Vagina (tissue), 2 donors: Measurements from ENCODE around the gene RAB5B. TPM values are rescaled to one million over a fixed set of nuclear protein-coding genes. Genes with fewer than 3 reads are reported as not detected.

Source experiments
- DNase-seq, 2 donors: peaks; one replicate each; pipeline ENCODE4 v3.0.0-alpha.2; 2017; ENCODE audit errors: extremely low spot score in 2 of 2
- H3K27ac ChIP-seq: fragments of 200-600 bp; sonication (generic); one replicate; pipeline ENCODE4 v1.5.1; 2019
- H3K27me3 ChIP-seq: fragments of 200-600 bp; sonication (generic); one replicate; pipeline ENCODE4 v1.5.1; 2019
- H3K36me3 ChIP-seq, 2 donors: fragments of 200-600 bp; sonication (generic); one replicate each; pipeline ENCODE4 v1.5.1; 2017 to 2019
- H3K4me1 ChIP-seq: fragments of 200-600 bp; sonication (generic); one replicate; pipeline ENCODE4 v1.5.1; 2019
- H3K4me3 ChIP-seq, 2 donors: fragments of 200-600 bp; sonication (generic); 1 replicate in 1 of 2; 2 replicates in 1 of 2; pipeline ENCODE4 v1.5.1; 2016 to 2019
- H3K9me3 ChIP-seq: fragments of 200-600 bp; sonication (generic); one replicate; pipeline ENCODE4 v1.5.1; 2019
- CTCF ChIP-seq, 3 experiments: fragments of 450-650 bp in 2 of 3; fragments of 200-600 bp in 1 of 3; sonication (generic) in 1 of 3; IDR thresholded peaks; one replicate each; pipeline ENCODE4 v1.5.1; 2017 to 2019; ENCODE audit warnings: antibody characterized with exemption in 3 of 3, mild to moderate bottlenecking in 2 of 3, moderate library complexity in 2 of 3
- POLR2A ChIP-seq, 2 donors: fragments of 450-650 bp; IDR thresholded peaks; one replicate each; pipeline ENCODE4 v1.6.1; 2017; ENCODE audit warnings: antibody characterized with exemption in 2 of 2, mild to moderate bottlenecking in 2 of 2, moderate library complexity in 2 of 2
- POLR2AphosphoS5 ChIP-seq, 2 donors: sonication (generic); formaldehyde crosslinking; IDR thresholded peaks; one replicate each; pipeline ENCODE4 v1.9.0; 2017; ENCODE audit warnings: antibody characterized with exemption in 2 of 2, mild to moderate bottlenecking in 2 of 2, low read depth in 1 of 2; ENCODE audit not compliant: insufficient read depth in 1 of 2
- intact Hi-C: fragments of 100-400 bp; cut with DNase I; formaldehyde crosslinking; loops from one replicate; pipeline ENCODE4 v1.15.1; 2023
- total RNA-seq: library from RNA; depleted of rRNA; stranded (reverse); fragments of >200 nt; gene quantifications from one replicate; pipeline ENCODE4 v1.2.3, GENCODE V29; 2016

The RAB5B gene
- total RNA-seq, 1 donor from 2014 or later, result 80.5 TPM

DNA sequence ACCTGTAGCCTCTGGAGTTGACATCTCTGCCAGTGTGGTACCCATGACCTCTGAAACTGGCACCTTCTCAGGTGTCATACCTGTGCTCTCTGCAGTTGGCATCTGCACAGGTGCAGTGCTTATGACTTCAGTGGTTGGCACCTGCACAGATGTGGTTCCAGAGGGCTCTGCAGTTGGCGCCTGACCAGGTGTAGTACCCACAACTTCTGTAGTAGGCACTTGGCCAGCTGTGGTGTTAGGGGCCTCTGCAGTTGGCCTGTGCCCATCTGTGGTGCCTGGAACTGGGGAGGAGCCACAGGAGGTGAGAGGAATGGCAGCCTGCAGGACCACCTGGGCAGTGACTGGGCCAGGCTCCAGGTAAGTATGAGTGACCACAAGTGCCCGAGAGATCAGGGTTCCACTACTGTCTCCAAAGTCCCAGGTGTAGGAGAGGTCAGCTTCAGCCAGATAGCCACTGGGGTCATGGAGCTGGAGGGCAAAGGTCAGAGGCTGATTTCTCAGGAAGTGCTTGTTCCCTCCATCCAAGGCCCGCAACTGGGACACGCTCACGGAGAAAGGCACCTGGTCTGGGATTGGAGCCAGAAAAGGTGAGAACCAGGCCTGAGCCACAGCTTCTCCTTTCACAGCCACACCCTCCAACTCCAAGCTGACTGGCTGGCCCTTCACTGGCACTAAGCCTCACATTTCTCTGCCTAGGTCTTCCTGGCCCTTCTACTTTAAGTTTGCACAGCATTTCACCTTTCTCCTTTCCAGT is 16.6 kb upstream of the RAB5B start:
- H3K36me3 ChIP-seq, result peaks cover 0 to 21% of the 10 kb centered on the region in 2 donors
- H3K27ac ChIP-seq, result no peak overlapping the region
- TF ChIP-seq POLR2AphosphoS5 (IDR thresholded peaks at IDR 0.05; ENCODE audit: insufficient read depth in 1 of 2, low read depth in 1 of 2) (no peak), CTCF (IDR thresholded peaks at IDR 0.05) (no peak), POLR2A (IDR thresholded peaks at IDR 0.05) (no peak)
- H3K27me3 ChIP-seq, result no peaks in the 10 kb centered on the region
- DNase-seq, result no peak
- no peaks in the 10 kb centered on the region for H3K9me3 ChIP-seq
- intact Hi-C loops, result no loop called here
- peaks cover 10% of the 10 kb centered on the region for H3K4me1 ChIP-seq
- no peak overlapping the region for H3K4me3 ChIP-seq

- Histone ChIP-seq H3K9me3 (no peaks in the 10 kb centered on the region), H3K27ac (no peak overlapping the region), H3K36me3 (no peaks in the 10 kb centered on the region), H3K4me3 (no peak overlapping the region), H3K4me1 (peaks cover 23% of the 10 kb centered on the region), H3K27me3 (no peaks in the 10 kb centered on the region)
- TF ChIP-seq CTCF (IDR thresholded peaks at IDR 0.05) (no peak), POLR2AphosphoS5 (IDR thresholded peaks at IDR 0.05; ENCODE audit: insufficient read depth in 1 of 2, low read depth in 1 of 2) (no peak), POLR2A (IDR thresholded peaks at IDR 0.05) (no peak)
- intact Hi-C loops, result no loop called here
- no peak for DNase-seq
These were observed 10.1 kb upstream of the RAB5B start for GRCh38 chr12:55963760-55964159.

DNA sequence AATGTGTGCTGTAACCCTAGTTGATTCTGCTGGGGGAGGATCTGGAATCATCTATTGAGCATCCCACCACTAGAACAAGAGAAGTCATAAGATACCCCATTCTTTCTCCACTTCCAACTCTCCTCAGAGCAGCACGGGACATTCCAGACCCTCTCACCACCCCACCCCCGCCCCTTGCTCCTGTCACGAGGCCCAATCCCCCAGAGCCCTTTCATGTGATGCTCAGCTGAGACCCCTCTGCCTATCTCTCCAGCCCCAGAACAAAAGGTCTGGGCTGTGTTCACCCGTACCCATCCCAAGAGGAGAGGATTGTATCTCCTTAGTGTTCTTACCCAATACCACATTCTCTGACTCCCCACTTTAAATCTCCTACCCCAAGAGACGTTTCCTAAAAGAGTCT is 8.6 kb upstream of the RAB5B start:
- intact Hi-C loops, result no loop called here
- TF ChIP-seq POLR2A (IDR thresholded peaks at IDR 0.05), result no peak
- TF ChIP-seq POLR2AphosphoS5 (IDR thresholded peaks at IDR 0.05; ENCODE audit: insufficient read depth in 1 of 2, low read depth in 1 of 2), result no peak
- no peak for TF ChIP-seq CTCF (IDR thresholded peaks at IDR 0.05)
- Histone ChIP-seq H3K4me3 (no peak overlapping the region), H3K27me3 (no peaks in the 10 kb centered on the region), H3K4me1 (peaks cover 23% of the 10 kb centered on the region), H3K36me3 (peaks cover 0 to 5% of the 10 kb centered on the region in 2 donors), H3K9me3 (no peaks in the 10 kb centered on the region), H3K27ac (no peak overlapping the region)
- DNase-seq, result no peak

DNA sequence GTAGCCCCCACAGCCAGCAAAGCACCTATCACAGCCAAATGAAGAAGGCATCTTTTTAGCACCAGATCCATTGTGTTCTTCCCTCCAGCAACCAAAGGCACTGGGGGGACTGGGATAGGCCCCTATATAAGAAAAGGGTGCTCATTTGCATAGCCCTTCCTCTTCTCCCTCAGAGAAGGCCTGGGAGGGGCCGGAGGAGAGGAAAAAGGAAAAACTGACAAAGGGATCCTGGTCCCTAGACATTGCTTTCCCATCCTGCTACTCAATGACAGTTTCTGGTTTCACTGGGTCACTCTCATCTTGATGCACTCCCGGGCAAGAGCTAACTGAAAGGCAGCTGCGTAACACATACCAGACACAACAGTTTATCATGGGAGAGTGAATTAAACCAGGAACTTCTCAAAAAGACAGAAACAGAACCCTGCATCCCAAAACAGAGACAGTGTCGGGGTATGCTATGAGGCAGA is 7.9 kb upstream of the RAB5B start, which contains the start of gene PMEL:
Gene PMEL, minus strand, starts transcription at position 102 of the 467 bp plus-strand sequence. Its CDS starts 31 bp downstream, at position 71.
- TF ChIP-seq POLR2A (IDR thresholded peaks at IDR 0.05), result no peak
- TF ChIP-seq CTCF (IDR thresholded peaks at IDR 0.05), result no peak
- TF ChIP-seq POLR2AphosphoS5 (IDR thresholded peaks at IDR 0.05; ENCODE audit: insufficient read depth in 1 of 2, low read depth in 1 of 2), result no peak
- DNase-seq, result no peak
- Histone ChIP-seq H3K27ac (peak within 1 kb of the TSS; percentile 87), H3K4me3 (peak within 1 kb of the TSS; percentile 54 to 92), H3K9me3 (no peaks in the 10 kb centered on the region), H3K36me3 (peaks cover 0 to 5% of the 10 kb centered on the region in 2 donors), H3K4me1 (peaks cover 23% of the 10 kb centered on the region), H3K27me3 (no peaks in the 10 kb centered on the region)
- intact Hi-C loops, result no loop called here
